ENCODE results near the gene SEZ6L2. TPM values are rescaled to one million over a fixed set of nuclear protein-coding genes. Genes with fewer than 3 reads are reported as not detected.
"Not testable (repeated sequence)": the region's sequence is repeated elsewhere in the genome, so short reads cannot be mapped to it uniquely, and the experiment has no call there.

Gene SEZ6L2
- total RNA-seq, 1 donor from 2014 or later, result 9.8 TPM

DNA sequence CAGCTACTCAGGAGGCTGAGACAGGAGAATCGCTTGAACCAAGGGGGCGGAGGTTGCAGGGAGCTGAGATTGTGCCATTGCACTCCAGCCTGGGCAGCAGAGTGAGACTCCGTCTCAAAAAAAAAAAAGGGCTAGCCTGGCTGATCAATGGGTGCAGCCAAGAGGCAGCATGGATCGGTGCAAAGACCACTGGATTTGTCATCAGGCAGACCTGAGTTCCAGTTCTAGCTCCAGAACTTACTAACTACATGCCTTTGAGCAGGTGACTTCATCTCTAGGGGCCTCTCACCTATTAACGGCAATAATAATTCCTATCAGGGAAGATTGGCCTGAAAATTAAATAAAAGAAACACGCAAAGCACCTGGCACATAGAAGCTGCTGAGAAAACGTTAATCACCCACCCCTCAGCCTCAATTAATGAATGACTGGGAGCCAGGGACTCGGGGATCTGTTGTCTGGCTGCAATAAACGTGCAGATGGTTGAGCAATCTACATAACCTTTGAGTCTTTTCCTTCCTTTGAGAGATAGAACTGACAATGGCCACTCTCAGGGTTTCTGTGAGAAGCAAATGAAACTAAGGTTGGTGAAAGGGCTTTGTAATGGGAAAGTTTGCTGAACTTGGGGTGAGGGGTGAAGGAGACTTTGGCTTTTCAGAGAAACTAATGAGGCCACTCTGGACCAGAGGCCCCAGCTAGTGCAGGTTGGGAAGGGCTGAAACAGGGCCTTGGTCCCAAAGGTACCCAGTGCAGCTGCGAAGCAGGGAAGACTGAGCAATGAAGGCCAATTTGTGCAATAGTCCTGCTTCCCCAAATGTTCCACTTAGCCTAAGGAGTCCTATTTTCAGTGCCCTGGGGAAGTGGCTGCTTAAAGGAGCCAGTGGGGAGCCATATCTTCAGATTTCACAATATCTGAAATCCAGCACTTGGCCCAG, 7.6 kb downstream of the SEZ6L2 start:
- DNase-seq (ENCODE audit: extremely low read depth, low read depth, low spot score), result no peak

DNA sequence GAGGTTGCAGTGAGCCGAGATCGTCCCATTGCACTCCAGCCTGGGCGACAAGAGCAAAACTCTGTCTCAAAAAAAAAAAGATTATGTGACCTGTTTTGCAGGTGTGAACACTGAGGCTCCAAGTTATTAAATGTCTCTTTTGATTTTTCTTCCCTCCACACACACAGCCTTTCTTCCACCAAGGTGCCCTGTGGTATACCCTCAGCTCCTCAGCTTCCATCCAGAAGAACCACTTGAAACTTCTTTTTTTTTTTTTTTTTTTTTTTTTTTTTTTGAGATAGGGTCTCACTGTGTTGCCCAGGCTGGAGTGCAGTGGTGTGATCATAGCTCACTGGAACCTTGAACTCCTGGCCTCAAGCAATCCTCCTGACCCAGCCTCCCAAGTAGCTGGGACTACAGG, 10.0 kb downstream of the SEZ6L2 start:
- DNase-seq (ENCODE audit: extremely low read depth, low read depth, low spot score), result not testable (repeated sequence)

DNA sequence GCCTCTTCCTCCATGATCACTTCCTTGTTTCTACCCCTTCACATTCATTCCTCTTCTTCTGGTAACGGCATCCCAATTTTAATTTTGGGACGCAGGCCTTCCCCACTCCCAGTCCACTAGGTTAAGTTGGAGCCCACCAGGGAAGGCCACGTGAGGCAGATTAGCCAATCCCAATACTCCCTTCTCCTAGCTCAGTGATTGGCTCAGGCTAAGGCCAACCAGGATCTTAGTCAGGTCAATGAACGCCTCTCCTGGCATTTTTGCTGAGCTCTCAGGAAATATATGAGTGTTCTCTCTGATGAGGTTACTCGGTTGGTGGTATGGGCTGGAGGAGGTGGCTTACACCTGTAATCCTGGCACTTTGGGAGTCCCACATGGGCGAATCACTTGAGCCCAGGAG, 15.4 kb downstream of the SEZ6L2 start:
- DNase-seq (ENCODE audit: extremely low read depth, low read depth, low spot score), result no peak

DNA sequence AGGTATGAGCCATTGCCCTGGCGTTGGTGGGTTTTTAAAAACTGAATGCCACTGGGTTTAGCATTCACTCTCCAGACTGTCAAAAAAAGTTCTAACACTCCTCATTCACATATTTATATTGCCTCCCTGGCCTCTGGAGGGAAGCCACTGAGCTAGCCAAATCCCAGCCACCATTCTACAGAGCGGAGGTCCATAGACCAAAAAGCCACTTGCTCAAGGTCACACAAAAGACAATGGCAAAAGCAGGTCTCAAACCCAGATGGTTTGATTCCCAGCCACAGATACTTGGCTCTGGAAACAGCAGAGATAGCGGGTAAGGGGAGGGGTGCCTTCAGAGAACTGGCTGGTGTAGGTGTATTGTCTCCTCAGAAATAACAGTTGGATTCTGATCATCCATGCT, 18.3 kb downstream of the SEZ6L2 start:
- DNase-seq (ENCODE audit: extremely low read depth, low read depth, low spot score), result no peak

DNA sequence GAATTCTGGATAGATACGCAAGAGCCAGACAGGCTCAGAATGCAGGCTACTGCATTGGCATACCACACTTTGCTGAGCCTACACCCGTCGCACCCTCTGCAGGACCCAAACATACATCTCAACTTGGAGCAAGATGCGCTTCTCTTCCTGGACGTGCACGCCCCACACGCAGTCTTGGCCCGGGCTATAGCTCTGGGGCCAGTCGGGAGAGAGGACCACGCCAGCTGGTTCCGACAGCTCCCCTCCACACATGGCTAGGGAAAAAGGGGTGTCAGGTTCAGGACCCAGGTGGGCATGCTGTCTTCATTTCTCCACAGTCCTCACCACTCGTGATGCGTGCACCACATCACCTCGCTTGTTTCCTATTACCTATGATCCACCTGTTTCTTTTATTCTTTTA, 21.2 kb downstream of the SEZ6L2 start:
- DNase-seq (ENCODE audit: extremely low read depth, low read depth, low spot score), result no peak

DNA sequence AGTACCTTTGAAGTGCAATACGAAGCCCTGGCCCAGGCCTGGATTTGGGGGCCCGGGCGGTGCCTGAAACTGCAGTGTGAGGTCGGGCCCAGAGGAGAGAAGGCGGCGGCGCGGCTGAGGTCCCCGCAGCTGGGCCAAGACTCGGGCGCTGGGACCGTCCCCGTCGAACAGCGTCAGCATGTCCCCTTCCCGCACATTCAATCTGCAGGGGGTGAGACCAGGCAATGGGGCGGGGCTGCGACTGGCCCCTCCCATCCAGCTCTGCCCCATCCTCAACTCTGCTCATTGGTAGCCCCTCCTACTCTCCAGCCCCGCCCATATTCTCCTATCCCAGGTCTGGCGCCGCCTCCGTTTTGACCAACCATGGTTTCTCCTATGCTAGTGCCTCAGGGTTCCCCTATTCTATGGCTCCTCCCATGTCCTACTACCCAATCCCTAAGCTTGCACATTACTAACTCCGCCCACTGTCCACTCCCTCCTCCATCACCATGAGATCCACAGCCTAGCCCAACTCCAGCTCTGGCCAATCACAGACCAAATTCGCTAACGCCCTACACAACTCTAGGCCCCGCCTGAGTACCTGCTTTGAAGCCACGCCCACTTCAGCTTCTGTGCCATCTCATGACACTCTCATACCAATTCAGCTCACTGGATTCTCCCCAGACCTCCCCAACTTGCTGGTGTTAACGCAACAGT, 21.9 kb downstream of the SEZ6L2 start:
- DNase-seq (ENCODE audit: extremely low read depth, low read depth, low spot score), result no peak

DNA sequence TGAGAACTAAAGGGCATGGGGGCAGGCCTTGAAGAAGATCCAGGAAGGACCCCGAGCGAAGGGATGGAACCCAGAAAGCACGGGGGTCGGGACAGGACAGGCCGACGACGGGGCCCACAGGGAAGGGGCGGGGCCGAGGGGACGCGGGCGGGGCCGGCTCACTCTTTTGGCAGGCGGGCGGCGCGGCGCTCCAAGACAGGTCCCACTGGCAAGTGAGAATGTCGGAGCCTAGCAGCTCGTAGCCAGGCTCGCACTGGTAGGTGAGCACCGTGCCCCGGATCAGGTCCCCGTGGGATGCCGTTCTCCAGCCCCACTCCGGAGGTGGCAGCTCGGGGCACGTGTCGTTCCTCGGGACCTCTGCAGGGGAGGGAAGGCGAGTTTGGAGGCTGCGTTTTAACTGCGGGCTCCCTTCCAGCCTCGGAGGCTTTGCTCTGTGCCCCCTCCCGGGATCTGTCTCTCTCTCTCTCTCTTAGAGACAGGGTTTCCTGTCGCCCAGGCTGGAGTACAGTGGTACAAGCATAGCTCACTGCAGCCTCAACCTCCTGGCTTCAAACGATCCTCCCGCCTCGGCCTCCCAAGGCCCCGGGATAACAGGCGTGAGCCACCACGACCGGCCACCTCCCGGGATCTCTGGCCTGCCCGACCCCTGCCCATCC, 22.6 kb downstream of the SEZ6L2 start:
- DNase-seq (ENCODE audit: extremely low read depth, low read depth, low spot score), result no peak

DNA sequence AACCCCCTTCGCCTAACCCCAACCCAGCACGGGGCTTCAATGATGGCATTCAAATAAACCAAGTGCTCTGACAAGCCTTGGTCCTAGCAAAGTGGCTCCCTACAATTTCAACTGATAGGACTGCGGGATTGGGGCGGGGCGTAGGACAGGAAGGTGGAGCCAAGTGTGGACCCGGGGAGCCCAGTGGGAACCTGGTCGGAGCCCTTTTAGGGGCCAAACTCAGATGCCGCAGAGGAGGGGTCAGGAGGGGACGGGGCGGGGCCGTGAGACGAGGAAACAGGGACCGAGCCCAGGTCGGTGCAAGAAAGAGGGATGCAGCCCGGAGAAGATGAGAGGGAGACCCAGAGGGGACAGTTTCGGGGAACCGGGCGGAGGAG, 23.1 kb downstream of the SEZ6L2 start:
- DNase-seq (ENCODE audit: extremely low read depth, low read depth, low spot score), result no peak

DNA sequence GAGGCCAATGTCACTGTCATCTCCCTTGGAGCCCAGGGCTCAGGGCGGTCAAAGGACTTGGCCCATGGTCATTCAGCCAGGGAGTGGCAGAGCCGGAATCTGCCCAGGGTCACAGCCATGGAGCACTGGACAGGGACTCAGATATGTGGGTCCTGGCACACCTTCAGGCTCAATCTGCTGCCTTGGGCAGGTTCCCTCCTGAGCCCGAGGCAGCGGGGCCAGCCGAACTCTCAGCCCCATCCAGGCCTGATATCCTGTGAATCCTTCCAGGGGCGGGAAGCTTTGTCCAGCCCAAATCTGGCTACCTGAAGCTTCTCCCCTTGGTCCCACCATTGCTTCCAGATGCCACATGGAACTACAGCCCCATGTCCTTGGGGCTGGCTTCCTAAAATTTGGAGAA, 24.1 kb downstream of the SEZ6L2 start:
- no peak for DNase-seq (ENCODE audit: extremely low read depth, low read depth, low spot score)

DNA sequence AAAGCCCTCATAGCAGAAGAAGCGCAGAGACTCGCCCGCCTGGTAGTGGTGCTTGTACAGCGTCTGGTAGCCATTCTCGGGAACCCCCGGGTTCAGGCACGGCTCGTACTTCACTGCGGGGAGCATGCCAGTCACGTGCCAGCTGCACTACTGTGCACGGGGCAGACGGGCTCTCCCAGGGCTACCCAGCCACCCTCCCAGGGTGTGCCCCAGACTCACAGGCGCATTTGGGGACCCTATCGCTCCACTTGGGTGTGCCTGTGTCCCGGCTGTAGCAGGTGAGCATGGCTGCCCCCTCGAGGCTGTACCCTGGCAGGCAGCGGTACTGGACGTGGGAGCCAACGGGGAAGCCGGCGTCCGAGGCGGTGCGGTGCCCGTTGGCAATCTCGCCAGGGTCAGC, 26.0 kb downstream of the SEZ6L2 start:
- DNase-seq (ENCODE audit: extremely low read depth, low read depth, low spot score), result no peak

DNA sequence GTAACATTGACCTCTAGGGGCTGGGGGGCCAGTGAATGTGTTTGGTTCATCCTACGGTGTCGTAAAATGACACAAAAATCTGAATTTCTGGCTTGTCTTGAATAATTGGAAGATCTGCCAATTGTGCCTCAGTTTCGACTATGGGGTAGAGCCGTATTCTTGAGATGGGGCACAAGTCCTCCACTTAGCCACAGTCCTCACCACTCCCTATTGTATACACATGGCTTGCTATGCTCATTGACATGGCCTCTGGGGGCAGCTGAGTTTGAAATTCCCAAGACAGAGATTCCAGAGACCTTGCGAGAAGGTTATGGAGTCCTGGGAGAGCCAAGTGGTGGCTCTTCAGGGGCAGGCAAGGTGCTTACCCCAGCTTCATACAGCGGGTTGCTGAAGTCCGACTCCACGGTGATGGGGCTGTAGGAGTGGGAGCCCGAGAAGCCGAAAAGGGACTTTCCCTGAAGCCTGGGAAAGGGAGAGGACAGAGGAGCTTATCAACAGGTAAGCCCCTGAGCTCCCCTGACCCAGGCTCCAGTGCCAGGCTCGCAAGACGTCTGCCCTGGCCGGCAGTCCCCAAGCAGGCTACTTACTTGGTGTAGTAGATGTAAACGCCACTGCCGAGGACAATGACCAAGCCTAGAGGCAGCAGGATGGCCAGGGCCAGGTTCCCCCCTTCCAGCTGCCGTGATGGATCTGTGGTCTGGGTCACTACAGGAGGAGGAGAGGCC, 27.4 kb downstream of the SEZ6L2 start:
- no peak for DNase-seq (ENCODE audit: extremely low read depth, low read depth, low spot score)

DNA sequence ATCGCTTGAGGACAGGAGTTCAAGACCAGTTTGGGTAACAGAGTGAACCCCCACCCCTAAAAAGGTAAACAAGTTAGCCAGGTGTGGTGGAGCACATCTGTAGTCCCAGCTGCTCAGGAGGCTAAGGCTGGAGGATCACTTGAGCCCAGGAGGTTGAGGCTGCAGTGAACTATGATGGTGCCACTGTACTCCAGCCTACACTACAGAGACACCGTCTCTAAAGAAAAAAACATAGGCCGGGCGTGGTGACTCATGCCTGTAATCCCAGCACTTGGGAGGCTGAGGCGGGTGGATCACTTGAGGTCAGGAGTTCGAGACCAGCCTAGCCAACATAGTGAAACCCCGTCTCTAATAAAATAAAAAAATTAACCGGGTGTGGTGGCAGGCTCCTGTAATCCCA, 30.3 kb downstream of the SEZ6L2 start:
- DNase-seq (ENCODE audit: extremely low read depth, low read depth, low spot score), result not testable (repeated sequence)

DNA sequence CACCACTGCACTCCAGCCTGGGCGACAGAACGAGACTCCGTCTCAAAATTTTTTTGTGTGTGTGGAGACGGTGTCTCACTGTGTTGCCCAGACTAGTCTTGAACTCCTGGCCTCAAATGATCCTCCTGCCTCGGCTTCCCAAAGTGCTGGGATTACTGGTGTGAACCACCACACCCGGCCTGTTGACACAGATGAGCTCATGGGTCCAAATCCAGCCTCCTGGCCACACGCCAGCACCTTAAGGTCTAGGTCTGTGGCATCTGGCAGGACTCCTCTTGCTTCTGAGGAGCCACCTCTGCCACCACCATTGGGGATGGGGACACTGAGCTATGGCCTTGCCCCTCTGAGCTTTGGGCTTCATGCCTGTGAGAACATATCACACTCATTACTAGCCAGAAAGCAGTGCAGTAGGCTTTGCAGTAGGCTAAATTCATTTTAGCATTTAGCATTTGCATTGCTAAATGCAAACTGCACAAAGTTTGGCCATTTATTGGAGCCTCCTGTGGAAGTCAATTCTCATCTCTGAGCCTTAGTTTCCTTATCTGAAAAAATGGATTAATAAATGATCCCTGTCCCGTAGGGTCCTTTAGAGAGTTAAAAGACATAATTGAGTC, 30.8 kb downstream of the SEZ6L2 start:
- DNase-seq (ENCODE audit: extremely low read depth, low read depth, low spot score), result no peak

DNA sequence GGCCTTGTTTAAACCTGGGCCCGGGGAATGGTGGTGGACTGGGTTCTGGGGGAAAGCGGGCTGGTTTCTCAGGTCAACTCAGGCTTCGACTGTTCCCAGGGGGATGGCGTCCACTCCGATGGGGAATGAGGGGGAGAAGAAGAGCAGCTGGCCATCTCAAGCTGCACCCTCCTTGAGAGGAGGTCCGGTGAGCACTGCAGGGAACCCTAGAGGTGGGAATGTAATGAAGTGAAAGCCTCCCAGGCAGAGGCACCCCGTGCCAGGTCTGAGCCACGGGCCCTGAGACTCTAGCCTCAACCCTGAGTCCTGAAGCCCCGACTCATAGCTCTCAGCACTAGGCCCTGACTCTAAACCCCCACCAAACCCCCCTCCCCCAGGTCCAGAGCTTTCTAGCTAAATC, 35.1 kb downstream of the SEZ6L2 start:
- no peak for DNase-seq (ENCODE audit: extremely low read depth, low read depth, low spot score)

DNA sequence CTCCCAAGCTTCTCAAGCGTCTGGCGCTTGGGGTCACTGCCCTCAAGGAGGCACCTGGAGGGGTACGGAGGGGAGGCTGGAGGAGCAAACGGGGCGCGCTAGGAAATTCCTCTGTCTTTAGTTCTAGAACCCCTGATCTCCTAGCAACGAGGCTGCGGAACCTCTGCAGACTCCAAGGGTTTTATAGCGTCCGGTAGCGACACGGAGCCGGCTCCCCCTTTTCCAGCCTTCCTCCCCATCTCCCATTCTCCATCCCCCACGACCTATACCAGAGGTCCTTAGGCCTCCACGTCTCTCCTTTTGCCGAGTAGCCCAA, 35.7 kb downstream of the SEZ6L2 start:
- DNase-seq (ENCODE audit: extremely low read depth, low read depth, low spot score), result no peak

DNA sequence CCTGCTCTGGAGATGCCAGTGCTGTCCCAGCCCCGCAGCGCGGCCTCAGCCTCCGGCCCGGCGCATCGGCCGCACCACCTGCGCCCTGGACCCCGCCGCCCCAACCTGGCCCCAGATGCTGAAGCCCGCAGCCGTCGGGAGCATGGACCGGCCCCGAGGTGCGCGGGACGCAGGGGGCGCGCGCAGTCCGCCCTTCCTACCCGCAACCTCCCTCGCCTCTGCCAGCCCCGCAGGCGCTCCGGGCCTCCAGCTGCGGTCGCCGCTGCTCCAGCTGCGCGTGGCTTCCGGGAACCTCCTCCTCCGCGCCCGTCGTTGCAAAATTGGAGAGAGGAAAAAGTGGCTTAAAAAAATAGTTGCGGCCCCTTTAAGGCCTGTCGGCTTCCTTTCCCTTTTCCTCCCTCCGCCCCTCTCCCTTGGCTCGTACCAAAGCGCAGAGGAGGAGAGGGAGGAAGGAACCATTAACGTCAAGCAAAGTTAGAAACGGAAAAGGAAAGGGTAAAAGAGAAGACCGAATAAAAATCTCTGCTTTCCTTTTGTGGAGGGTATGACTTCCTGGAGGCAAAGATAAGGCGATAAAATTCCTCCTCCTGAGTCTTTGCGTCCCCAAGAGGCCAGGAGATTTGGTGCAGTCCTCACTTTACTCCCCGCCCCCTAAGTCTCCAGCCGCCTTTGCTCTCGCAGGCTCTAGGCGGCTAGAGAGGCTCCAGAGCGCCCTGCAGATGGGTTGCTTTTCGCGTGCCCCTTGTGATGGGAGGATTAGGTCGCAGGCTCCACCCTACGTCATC, 36.3 kb downstream of the SEZ6L2 start, which contains the start of gene CDIPT:
CDIPT (minus strand) TSS at position 343 of the 785 bp plus-strand sequence. CDS start 369 bp downstream, outside the sequence.
- peak; percentile 97 for DNase-seq (ENCODE audit: extremely low read depth, low read depth, low spot score)

DNA sequence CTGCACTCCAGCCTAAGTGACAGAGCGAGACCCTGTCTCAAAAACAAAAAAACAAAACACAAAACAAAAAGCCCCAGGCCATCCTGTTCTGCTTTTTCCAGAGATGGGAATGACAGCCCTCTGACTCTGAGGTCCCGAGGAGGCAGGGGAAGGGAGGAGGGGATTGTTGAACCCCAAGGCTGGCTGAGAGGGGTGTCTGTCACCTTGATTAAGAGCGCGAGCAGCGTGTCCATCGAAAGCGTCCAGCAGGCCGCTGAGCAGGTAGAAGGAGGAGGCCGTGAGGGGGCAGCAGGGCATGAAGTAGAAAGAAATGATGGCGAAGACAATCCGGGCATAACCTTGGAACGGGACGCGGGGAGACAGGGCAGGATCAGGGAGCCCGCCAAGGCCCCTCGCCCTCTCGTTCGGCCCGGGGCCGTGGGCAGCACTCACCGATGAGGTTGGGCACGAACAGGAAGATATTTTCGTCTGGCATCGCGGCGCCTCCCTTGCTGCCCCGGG, 36.9 kb downstream of the SEZ6L2 start:
- DNase-seq (ENCODE audit: extremely low read depth, low read depth, low spot score), result no peak

DNA sequence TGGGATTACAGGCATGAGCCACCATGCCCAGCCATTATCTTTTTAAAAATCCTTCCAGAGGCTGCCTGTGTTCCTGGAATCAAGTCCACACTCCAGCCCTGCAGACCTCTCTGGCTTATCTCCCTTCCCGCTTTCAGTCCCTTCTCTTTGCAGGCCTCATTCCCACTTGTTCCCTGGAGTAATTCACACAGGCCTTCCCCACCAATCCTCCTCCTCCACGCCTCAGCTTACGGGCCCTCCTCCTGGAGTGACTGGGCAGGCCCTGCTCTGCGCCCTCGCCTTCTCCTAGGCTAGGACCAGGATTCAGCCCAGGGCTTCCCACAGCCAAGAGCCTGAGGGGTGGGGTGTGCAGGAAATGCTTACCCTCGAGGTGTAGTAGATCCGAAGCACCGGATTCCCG, 39.1 kb downstream of the SEZ6L2 start:
- no peak for DNase-seq (ENCODE audit: extremely low read depth, low read depth, low spot score)

DNA sequence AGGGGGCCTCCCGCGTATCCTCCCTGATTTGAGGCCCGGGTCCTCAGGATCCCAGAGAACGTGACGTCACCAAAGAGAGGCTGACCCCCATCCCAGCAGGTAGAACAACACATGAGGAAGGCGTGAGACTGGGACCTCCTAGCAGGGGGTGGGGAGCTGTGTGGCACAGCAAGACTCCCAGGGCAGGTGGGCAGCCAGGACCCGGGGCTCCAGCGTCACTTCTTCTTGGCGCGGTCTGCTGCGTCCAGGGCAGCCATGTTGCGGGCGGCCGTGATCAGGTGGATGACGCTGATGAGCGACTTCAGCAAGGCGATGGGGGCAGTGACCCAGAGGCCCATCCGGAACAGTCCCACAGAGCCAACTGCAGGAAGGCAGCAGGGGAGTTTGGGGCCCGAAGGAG, 40.4 kb downstream of the SEZ6L2 start:
- DNase-seq (ENCODE audit: extremely low read depth, low read depth, low spot score), result no peak

Measured in glomerular endothelial cell (primary cell).